HL-60 (cell line): ENCODE data around the gene NEK7.

Source experiments
- CTCF ChIP-seq: IDR thresholded peaks from one replicate; pipeline ENCODE4 v1.5.1; 2011; ENCODE audit warnings: low read length, control low read depth, inconsistent platforms; ENCODE audit not compliant: insufficient read depth
- GABPA ChIP-seq: IDR thresholded peaks from 2 replicates; pipeline ENCODE4 v1.6.1; 2012; ENCODE audit warnings: low read depth
- POLR2AphosphoS5 ChIP-seq: IDR thresholded peaks from 2 replicates; pipeline ENCODE4 v1.6.1; 2012; ENCODE audit warnings: low read depth
- REST ChIP-seq: IDR thresholded peaks from 2 replicates; pipeline ENCODE4 v1.6.1; 2012; ENCODE audit warnings: low read depth; ENCODE audit not compliant: insufficient replicate concordance
- SPI1 ChIP-seq: IDR thresholded peaks from 2 replicates; pipeline ENCODE4 v1.6.1; 2012; ENCODE audit warnings: low read depth, mild to moderate bottlenecking, borderline replicate concordance

- TF ChIP-seq CTCF (no peak), POLR2AphosphoS5 (no peak), REST (no peak), GABPA (no peak), SPI1 (no peak)
Observed at GRCh38 chr1:198155253-198155652, 1.5 kb upstream of the NEK7 start.
